Heart left ventricle (tissue), 16 donors: ENCODE data around the gene SLC49A3. TPM values are rescaled to one million over a fixed set of nuclear protein-coding genes. Genes with fewer than 3 reads are reported as not detected.
"Not testable (repeated sequence)": the region's sequence is repeated elsewhere in the genome, so short reads cannot be mapped to it uniquely, and the experiment has no call there.

Source experiments
- ATAC-seq, 4 donors: fragments of 200-7000 bp; cut with Tn5 transposase; one replicate each; pipeline ENCODE4 v1.9.1; 2020 to 2022; ENCODE audit warnings: moderate library complexity in 4 of 4, mild to moderate bottlenecking in 3 of 4, moderate number of reproducible peaks in 1 of 4
- DNase-seq, 5 donors: peaks; one replicate each; pipeline ENCODE4 v3.0.0-alpha.2; 2020
- H3K27ac ChIP-seq, 12 donors: fragments of 200-600 bp; sonication (generic) in 4 of 12; one replicate each; pipeline versions ENCODE4 v1.5.0 to v1.8.0; 2016 to 2022; ENCODE audit warnings: mild to moderate bottlenecking in 2 of 12
- H3K27me3 ChIP-seq, 9 donors: fragments of 200-600 bp; sonication (generic) in 2 of 9; one replicate each; pipeline versions ENCODE4 v1.5.1 to v1.8.0; 2016 to 2022; ENCODE audit warnings: mild to moderate bottlenecking in 3 of 9
- H3K36me3 ChIP-seq, 9 donors: fragments of 200-600 bp; sonication (generic) in 2 of 9; one replicate each; pipeline versions ENCODE4 v1.5.0 to v1.8.0; 2018 to 2022; ENCODE audit warnings: mild to moderate bottlenecking in 2 of 9
- H3K4me1 ChIP-seq, 12 donors: fragments of 200-600 bp; sonication (generic) in 4 of 12; one replicate each; pipeline versions ENCODE4 v1.5.0 to v1.8.0; 2016 to 2022; ENCODE audit warnings: mild to moderate bottlenecking in 3 of 12
- H3K4me3 ChIP-seq, 12 donors: fragments of 200-600 bp; sonication (generic) in 4 of 12; one replicate each; pipeline versions ENCODE4 v1.5.0 to v1.8.0; 2017 to 2022; ENCODE audit warnings: mild to moderate bottlenecking in 9 of 12, moderate library complexity in 4 of 12
- H3K9me3 ChIP-seq, 12 donors: fragments of 200-600 bp; sonication (generic) in 4 of 12; one replicate each; pipeline versions ENCODE4 v1.5.0 to v1.8.0; 2016 to 2022; ENCODE audit warnings: mild to moderate bottlenecking in 1 of 12
- CTCF ChIP-seq, 12 donors: fragments of 200-600 bp; sonication (generic) in 4 of 12; IDR thresholded peaks; one replicate each; pipeline versions ENCODE4 v1.5.0 to v1.8.0; 2018 to 2022; ENCODE audit warnings: antibody characterized with exemption in 12 of 12, mild to moderate bottlenecking in 5 of 12
- POLR2A ChIP-seq, 2 donors: fragments of 450-650 bp; IDR thresholded peaks; one replicate each; pipeline ENCODE4 v1.6.1; 2017; ENCODE audit warnings: antibody characterized with exemption in 2 of 2, mild to moderate bottlenecking in 2 of 2, moderate library complexity in 2 of 2
- WGBS, 4 donors: extraction: QIAGEN DNeasy Blood & Tissue Kit in 2 of 4; methylation state at CpG; one replicate each; pipeline versions ENCODE4 v1.1.5 to v1.1.7; 2013 to 2018; 5-methylcytosine and 5-hydroxymethylcytosine counted together
- intact Hi-C, 10 donors: fragments of 100-400 bp; cut with DNase I; formaldehyde crosslinking; loops; one replicate each; pipeline versions ENCODE4 v1.11.1 to v1.14.2; 2022
- polyA plus RNA-seq, 2 donors: library from polyadenylated mRNA; stranded (reverse); fragments of 200-250 nt; gene quantifications; one replicate each; pipeline ENCODE4 v1.2.3, GENCODE V29; 2013
- total RNA-seq, 9 donors: library from RNA; depleted of rRNA in 2 of 9; stranded (reverse); fragments of >200 nt in 2 of 9; fragmentation: NEBNext Ultra II Directional in 3 of 9; extraction: Animal tissue kit (Norgen Biotek cat#: 25700) in 3 of 9; gene quantifications; one replicate each; pipeline versions ENCODE4 v1.1.0 to v1.2.4, GENCODE V29; 2016 to 2023
- donor health status: ischemic (EF 13 %, LVEDD 7.1; RV severe dilation, severe dysfunction).
- donor health status: healthy with polysubstance abuse.
- donor health status: DM: no; HTN: yes; CAD: no.
- donor health status: DM: no; HTN: no; CAD: no.
- donor health status: ischemic (EF 25% LVEDD 6.9; RV normal size, moderate dysfunction).
- donor health status: ischemic (EF 25% LVEDD 5.7; RV mildly dilated, moderate dysfunction).
- donor health status: healthy.
- donor health status: DM: yes; HTN: yes; CAD: no.
- donor health status: ischemic (EF 35%, LVEDD 5.7; RV mildly dilated, moderate dysfunction).
- donor health status: nonischemic (EF 11% LVEDD 7.7; RV severe dilation, severe dysfunction).
- donor health status: DM: yes; HTN: yes; CAD: no.
- donor health status: PGD.
- donor health status: ischemic (EF 29% LVEDD 5.4; RV normal size, mild dysfunction).
- donor health status: nonischemic (EF 23%, LVEDD 6.1; RV moderate dilation, normal function).

Gene SLC49A3
- total and polyA plus RNA-seq, 11 donors: 5.2 to 20.5 (median 8.9) TPM

- intact Hi-C loops: no loop called here
- peaks cover 2 to 81% (median 75%) of the 10 kb centered on the region in 9 donors for H3K36me3 ChIP-seq
- ATAC-seq (no peak), DNase-seq (peak in 2 of 5 donors; percentile 7 to 34)
- TF ChIP-seq CTCF (IDR thresholded peaks at IDR 0.05): no peak
- H3K4me3 ChIP-seq: no peak overlapping the region
- no peaks in the 10 kb centered on the region for H3K9me3 ChIP-seq
- no peaks in the 10 kb centered on the region for H3K27me3 ChIP-seq
- 94 to 97% (median 96%) methylated on average over 9 of the region's 9 CpGs for whole genome bisulfite sequencing, 4 donors
- no peaks in the 10 kb centered on the region for H3K4me1 ChIP-seq
- no peak overlapping the region for H3K27ac ChIP-seq
Measured at GRCh38 chr4:734075-734474, 45.1 kb upstream of the SLC49A3 start.

- WGBS, 4 donors: 92 to 94% (median 92%) methylated on average over 16 to 18 of the region's 18 CpGs
- DNase-seq (peak in 1 of 5 donors; percentile 10), ATAC-seq (no peak)
- Histone ChIP-seq H3K27ac (no peak overlapping the region), H3K27me3 (no peaks in the 10 kb centered on the region), H3K36me3 (peaks cover 2 to 77% (median 70%) of the 10 kb centered on the region in 9 donors), H3K4me3 (no peak overlapping the region), H3K9me3 (no peaks in the 10 kb centered on the region), H3K4me1 (no peaks in the 10 kb centered on the region)
- intact Hi-C loops: no loop called here
- no peak for TF ChIP-seq CTCF (IDR thresholded peaks at IDR 0.05)
- TF ChIP-seq POLR2A (IDR thresholded peaks at IDR 0.05): no peak
Measured at GRCh38 chr4:733631-733980, 44.7 kb upstream of the SLC49A3 start.

- intact Hi-C loops: no loop called here
- Histone ChIP-seq H3K9me3 (no peaks in the 10 kb centered on the region), H3K27ac (no peak overlapping the region), H3K4me1 (no peaks in the 10 kb centered on the region), H3K4me3 (no peak overlapping the region), H3K36me3 (peaks cover 2 to 71% (median 65%) of the 10 kb centered on the region in 9 donors), H3K27me3 (no peaks in the 10 kb centered on the region)
- DNase-seq (peak in 2 of 5 donors; percentile 30 to 55), ATAC-seq (peak in 3 of 4 donors; percentile 44 to 56 (median 46))
- TF ChIP-seq CTCF (IDR thresholded peaks at IDR 0.05) (no peak), POLR2A (IDR thresholded peaks at IDR 0.05) (no peak)
- 81 to 87% (median 82%) methylated on average over 28 to 32 of the region's 32 CpGs for WGBS, 4 donors
Measured at GRCh38 chr4:732911-733630, 44.1 kb upstream of the SLC49A3 start.

- ATAC-seq: no peak
- H3K27ac ChIP-seq: no peak overlapping the region
- WGBS, 4 donors: 90 to 98% (median 94%) methylated on average over 13 to 20 of the region's 20 CpGs
Measured at GRCh38 chr4:732486-732885, 43.5 kb upstream of the SLC49A3 start.

GRCh38 chr4:731954-732353 lies 43.0 kb upstream of the SLC49A3 start:
- intact Hi-C loops: not testable (repeated sequence)

More at GRCh38 chr4:732486-732885, 43.5 kb upstream of the SLC49A3 start:
- H3K36me3 ChIP-seq: peaks cover 2 to 65% (median 59%) of the 10 kb centered on the region in 9 donors
- peak in 1 of 5 donors; percentile 37 for DNase-seq
- no peak overlapping the region for H3K4me3 ChIP-seq
- no peaks in the 10 kb centered on the region for H3K27me3 ChIP-seq
- intact Hi-C loops: no loop called here
- TF ChIP-seq CTCF (IDR thresholded peaks at IDR 0.05) (no peak), POLR2A (IDR thresholded peaks at IDR 0.05) (no peak)
- peaks cover 0 to 1% (median 0%) of the 10 kb centered on the region in 12 donors for H3K4me1 ChIP-seq
- no peaks in the 10 kb centered on the region for H3K9me3 ChIP-seq

GRCh38 chr4:730946-731904 lies 42.3 kb upstream of the SLC49A3 start:
- DNase-seq, ATAC-seq, H3K4me3 ChIP-seq, H3K27ac ChIP-seq, H3K9me3 ChIP-seq, intact Hi-C loops, H3K27me3 ChIP-seq: not testable (repeated sequence)
- Histone ChIP-seq H3K36me3 (peaks cover 2 to 55% (median 50%) of the 10 kb centered on the region in 9 donors), H3K4me1 (peaks cover 0 to 12% (median 7%) of the 10 kb centered on the region in 12 donors)
- WGBS, 4 donors: 93 to 96% (median 95%) methylated on average over 25 to 50 of the region's 68 CpGs

More at GRCh38 chr4:731954-732353, 43.0 kb upstream of the SLC49A3 start:
- not testable (repeated sequence) for H3K4me1 ChIP-seq, ATAC-seq, H3K27me3 ChIP-seq, H3K9me3 ChIP-seq, H3K27ac ChIP-seq, DNase-seq, H3K4me3 ChIP-seq
- H3K36me3 ChIP-seq: peaks cover 2 to 60% (median 54%) of the 10 kb centered on the region in 9 donors
- 67 to 84% (median 72%) methylated on average over 6 to 26 of the region's 27 CpGs for WGBS, 4 donors
